GM12878 (cell line): ENCODE results near the gene EFNA2. TPM values are rescaled to one million over a fixed set of nuclear protein-coding genes. Genes with fewer than 3 reads are reported as not detected.

Experiments used
- ATAC-seq: fragments of 200-7000 bp; cut with Tn5 transposase; 3 replicates; pipeline ENCODE4 v1.9.1; 2020; ENCODE audit warnings: mild to moderate bottlenecking, moderate library complexity
- BruUV-seq: library from RNA; stranded (reverse); fragments of 400-500 nt; replicated peaks from 2 replicates; lab custom pipeline; 2021; lab: Mats Ljungman, UMichigan
- CTCF ChIA-PET: fragments of 300-600 bp; sonication (Branson Sonifier 250); formaldehyde crosslinking; extraction: SDS; loops from one replicate; lab custom pipeline; 2021; ENCODE audit warnings: inconsistent platforms; lab: Yijun Ruan, JAX
- POLR2A ChIA-PET: fragments of 350-600 bp; formaldehyde crosslinking; extraction: SDS; loops from one replicate; lab custom pipeline; 2021; ENCODE audit warnings: inconsistent platforms; lab: Charles Lee
- RAD21 ChIA-PET: fragments of 300-600 bp; sonication (Branson Sonifier 250); formaldehyde crosslinking; loops from one replicate; lab custom pipeline; 2023; ENCODE audit warnings: antibody characterized with exemption; ENCODE audit not compliant: unreplicated experiment; lab: Charles Lee
- SMC1A ChIA-PET: fragments of 300-600 bp; sonication (Branson Sonifier 250); formaldehyde crosslinking; loops from one replicate; lab custom pipeline; 2023; ENCODE audit not compliant: unreplicated experiment, uncharacterized antibody; lab: Charles Lee
- DNase-seq: peaks from one replicate; pipeline ENCODE4 v3.0.0-alpha.2; 2011; ENCODE audit warnings: low read depth, low spot score
- FAIRE-seq: peaks from 3 replicates; lab custom pipeline; 2011; peaks lifted over from hg19 to GRCh38; lab: Jason Lieb, UNC
- H2AFZ ChIP-seq: 2 replicates; pipeline ENCODE4 v1.6.0; 2011; ENCODE audit warnings: low read depth, low read length, control low read depth; ENCODE audit not compliant: control insufficient read depth
- H3K27ac ChIP-seq: 2 replicates; pipeline ENCODE4 v1.5.1; 2011; ENCODE audit warnings: control low read depth; ENCODE audit not compliant: control insufficient read depth, insufficient read depth
- H3K27me3 ChIP-seq, 2 experiments: replicated peaks in 1 of 2; 2 replicates each; pipeline versions ENCODE4 v1.6.0 to v1.6.1; 2011; ENCODE audit warnings: low read length in 1 of 2; ENCODE audit not compliant: control insufficient read depth in 2 of 2, insufficient read depth in 2 of 2
- H3K36me3 ChIP-seq, 2 experiments: 2 replicates each; pipeline ENCODE4 v1.5.1; 2011; ENCODE audit warnings: low read length in 1 of 2; ENCODE audit not compliant: control insufficient read depth in 2 of 2, insufficient read depth in 2 of 2
- H3K4me1 ChIP-seq: 2 replicates; pipeline ENCODE4 v1.6.1; 2011; ENCODE audit warnings: mild to moderate bottlenecking, low read length, moderate library complexity, mixed read lengths; ENCODE audit not compliant: control insufficient read depth, insufficient read depth
- H3K4me2 ChIP-seq: 2 replicates; pipeline ENCODE4 v1.6.0; 2011; ENCODE audit warnings: control low read depth; ENCODE audit not compliant: control insufficient read depth, insufficient read depth
- H3K4me3 ChIP-seq: fragments of 200-600 bp; sonication (generic); 2 replicates; pipeline ENCODE4 v1.5.1; 2016
- H3K79me2 ChIP-seq: 2 replicates; pipeline ENCODE4 v1.6.0; 2011; ENCODE audit warnings: low read length; ENCODE audit not compliant: control insufficient read depth, insufficient read depth
- H3K9ac ChIP-seq: 2 replicates; pipeline ENCODE4 v1.8.0; 2011; ENCODE audit warnings: low read length, control low read depth, mixed read lengths; ENCODE audit not compliant: control insufficient read depth, insufficient read depth
- H3K9me3 ChIP-seq: replicated peaks from 3 replicates; pipeline ENCODE4 v1.5.1; 2011; ENCODE audit warnings: mild to moderate bottlenecking, low read length; ENCODE audit not compliant: control insufficient read depth, insufficient read depth
- H4K20me1 ChIP-seq: 2 replicates; pipeline ENCODE4 v1.6.0; 2011; ENCODE audit not compliant: control insufficient read depth, insufficient read depth
- CBFB ChIP-seq: IDR thresholded peaks from 2 replicates; pipeline ENCODE4 v1.6.1; 2016; ENCODE audit warnings: antibody characterized with exemption, low read depth
- CHD2 ChIP-seq: IDR thresholded peaks from 2 replicates; pipeline ENCODE4 v1.6.1; 2011; ENCODE audit warnings: low read depth, low read length, improper control_type of control experiment, borderline replicate concordance
- CREM ChIP-seq: IDR thresholded peaks from 2 replicates; pipeline ENCODE4 v1.6.1; 2014; ENCODE audit warnings: antibody characterized with exemption, low read depth
- E4F1 ChIP-seq: fragments of 450-650 bp; IDR thresholded peaks from 2 replicates; pipeline ENCODE4 v1.6.1; 2018; ENCODE audit warnings: borderline replicate concordance, mild to moderate bottlenecking; ENCODE audit not compliant: partially characterized antibody
- ETV6 ChIP-seq, 2 experiments: fragments of 450-650 bp in 1 of 2; IDR thresholded peaks in 1 of 2; conservative IDR thresholded peaks in 1 of 2; 2 replicates each; pipeline ENCODE4 v1.6.1; 2014; ENCODE audit warnings: antibody characterized with exemption in 1 of 2, borderline replicate concordance in 1 of 2, low read depth in 1 of 2, mild to moderate bottlenecking in 1 of 2, moderate library complexity in 1 of 2
- IRF4 ChIP-seq: IDR thresholded peaks from 2 replicates; pipeline ENCODE4 v1.6.1; 2011; ENCODE audit warnings: low read depth, low read length
- LARP7 ChIP-seq: fragments of 450-650 bp; IDR thresholded peaks from 2 replicates; pipeline ENCODE4 v1.6.1; 2017; ENCODE audit warnings: mild to moderate bottlenecking
- NR2F1 ChIP-seq: fragments of 450-650 bp; conservative IDR thresholded peaks from 2 replicates; pipeline ENCODE4 v1.6.1; 2017; ENCODE audit warnings: mild to moderate bottlenecking
- NRF1 ChIP-seq: conservative IDR thresholded peaks from 2 replicates; pipeline ENCODE4 v1.6.1; 2011; ENCODE audit warnings: mild to moderate bottlenecking, low read depth, low read length, improper control_type of control experiment
- PAX8 ChIP-seq: fragments of 450-650 bp; IDR thresholded peaks from 2 replicates; pipeline ENCODE4 v1.6.1; 2017; ENCODE audit warnings: mild to moderate bottlenecking, moderate library complexity
- PBX3 ChIP-seq: IDR thresholded peaks from 2 replicates; pipeline ENCODE4 v1.6.1; 2011; ENCODE audit warnings: mild to moderate bottlenecking, low read depth, low read length, moderate library complexity; ENCODE audit not compliant: insufficient replicate concordance
- PRDM15 ChIP-seq: fragments of 450-650 bp; formaldehyde crosslinking; IDR thresholded peaks from 2 replicates; pipeline ENCODE4 v1.4.0; 2020; ENCODE audit warnings: mild to moderate bottlenecking, moderate library complexity
- SMARCA5 ChIP-seq: fragments of 450-650 bp; IDR thresholded peaks from 2 replicates; pipeline ENCODE4 v1.6.1; 2017; ENCODE audit warnings: mild to moderate bottlenecking
- SREBF2 ChIP-seq: IDR thresholded peaks from 2 replicates; pipeline ENCODE4 v1.6.1; 2012; ENCODE audit warnings: mild to moderate bottlenecking, low read length
- USF2 ChIP-seq: IDR thresholded peaks from 2 replicates; pipeline ENCODE4 v1.6.1; 2011; ENCODE audit warnings: low read depth, low read length, improper control_type of control experiment, borderline replicate concordance
- ZSCAN29 ChIP-seq: fragments of 450-650 bp; IDR thresholded peaks from 2 replicates; pipeline ENCODE4 v1.6.1; 2017; ENCODE audit warnings: mild to moderate bottlenecking, moderate library complexity
- WGBS: methylation state at CpG from one replicate; pipeline ENCODE4 v1.1.6; 2016; ENCODE audit warnings: low lambda C conversion rate; ENCODE audit not compliant: insufficient replicate concordance, insufficient coverage; ENCODE audit errors: missing lambda C conversion rate; 5-methylcytosine and 5-hydroxymethylcytosine counted together
- in situ Hi-C: fragments of 300-500 bp; cut with MboI; formaldehyde crosslinking; loops from 9 replicates; pipeline ENCODE4 v1.14.3; 2018; ENCODE audit warnings: mixed read lengths
- intact Hi-C: fragments of 100-400 bp; cut with micrococcal nuclease; formaldehyde crosslinking; loops from one replicate; pipeline ENCODE4 v1.14.2; 2022; ENCODE audit not compliant: unreplicated experiment
- polyA plus RNA-seq, 11 experiments: library from polyadenylated mRNA; depleted of rRNA in 4 of 11; unstranded in 6 of 11; stranded (reverse) in 5 of 11; fragments of >200 nt; fragmentation: Nextera tagmentation in 4 of 11; fragmentation: Illumina TruSeq in 1 of 11; extraction: Ambion mirVana in 4 of 11; extraction: Trizol in 1 of 11; gene quantifications; 1 replicate in 1 of 11; 2 replicates in 10 of 11; pipeline versions ENCODE4 v1.2.1 to v1.2.3, GENCODE V29; 2011 to 2016; ENCODE audit warnings: inconsistent platforms in 2 of 11, missing spikeins in 2 of 11, low read depth in 1 of 11
- total RNA-seq, 4 experiments: library from RNA; depleted of rRNA in 3 of 4; stranded (reverse); fragments of >200 nt in 3 of 4; fragmentation: Illumina TruSeq in 1 of 4; extraction: Trizol in 1 of 4; gene quantifications; 2 replicates each; pipeline versions ENCODE4 v1.2.1 to v1.2.3, GENCODE V29; 2013 to 2021

Gene EFNA2
- total and polyA plus RNA-seq, 10 of the 15 experiments (the other 5 are each of a cell fraction or from before 2014, with no cell fraction given): not detected

GRCh38 chr19:1317274-1318003 lies 31.8 kb downstream of the EFNA2 start:
- no peaks in the 10 kb centered on the region for H3K79me2 ChIP-seq
- ATAC-seq: no peak
- H4K20me1 ChIP-seq: no peaks in the 10 kb centered on the region
- H3K9me3 ChIP-seq: no peaks in the 10 kb centered on the region
- ChIA-PET SMC1A (interaction anchor here (1.2 kb wide), 1 partner anchor 53 kb away, joined by 5 read pairs; no protein-coding TSS in a partner anchor), RAD21 (interaction anchor here (0.9 to 3.2 kb wide), 2 partner anchors 54 to 73 kb away, joined by 3 to 11 read pairs; no protein-coding TSS in a partner anchor), CTCF (interaction anchor here (1.0 to 5.3 kb wide), 5 partner anchors 47 to 126 kb away, joined by 3 to 42 read pairs (median 6); no protein-coding TSS in a partner anchor), POLR2A (interaction anchor here (1.2 kb wide), 1 partner anchor 37 kb away, joined by 4 read pairs; a partner anchor contains a TSS)
- no peak overlapping the region for H3K4me3 ChIP-seq
- in situ Hi-C loops: loop anchor here (5.0 kb wide), 1 partner anchor 55 kb away; no protein-coding TSS in a partner anchor
- H3K4me2 ChIP-seq: no peak overlapping the region
- no peak overlapping the region for H3K27ac ChIP-seq
- peaks cover 3% of the 10 kb centered on the region; the same call in 1 of the 2 replicates for H3K4me1 ChIP-seq
- no TSS peak for BruUV-seq
- intact Hi-C loops: no loop called here
- 47% methylated on average over 17 of the region's 17 CpGs for WGBS
- no peak overlapping the region for H3K9ac ChIP-seq
- no peak for FAIRE-seq
- no peaks in the 10 kb centered on the region for H3K36me3 ChIP-seq
- no peak overlapping the region for H2AFZ ChIP-seq
- H3K27me3 ChIP-seq: no peaks in the 10 kb centered on the region
- DNase-seq: no peak
- TF ChIP-seq PRDM15 (no peak), NRF1 (no peak), IRF4 (no peak), SMARCA5 (no peak), CBFB (no peak), NR2F1 (no peak), ZSCAN29 (no peak), ETV6 (conservative IDR thresholded peaks at IDR 0.05 in 1 of 2, IDR thresholded peaks at IDR 0.05 in 1 of 2; ENCODE audit: borderline replicate concordance in 1 of 2, low read depth in 1 of 2) (no peak), CREM (no peak), USF2 (no peak), CHD2 (no peak), PAX8 (no peak), E4F1 (no peak), LARP7 (no peak), SREBF2 (no peak), PBX3 (no peak)
